HG02973 (cell line): ENCODE measurements around the gene PLTP.
A peak's percentile ranks its signal among the peaks of the same experiment; 100 is the strongest.

ENCODE experiments used
- ATAC-seq: cut with Tn5 transposase; IDR thresholded peaks from one replicate; pipeline ENCODE4 v1.9.1; 2021; ENCODE audit warnings: moderate library complexity; ENCODE audit not compliant: unreplicated experiment

The PLTP gene

GRCh38 chr20:45921337-45922189 lies 9.6 kb upstream of the PLTP start:
- ATAC-seq: no peak

GRCh38 chr20:45920462-45921336 lies 8.7 kb upstream of the PLTP start:
- no peak for ATAC-seq

- no peak for ATAC-seq
Measured at GRCh38 chr20:45919542-45920399, 7.8 kb upstream of the PLTP start.

GRCh38 chr20:45918779-45919537 lies 7.0 kb upstream of the PLTP start:
- no peak for ATAC-seq

GRCh38 chr20:45918182-45918737 lies 6.3 kb upstream of the PLTP start:
- no peak for ATAC-seq

- ATAC-seq: no peak
Measured at GRCh38 chr20:45917790-45918141, 5.8 kb upstream of the PLTP start.

- ATAC-seq: no peak
Measured at GRCh38 chr20:45913116-45913515, 1.2 kb upstream of the PLTP start.

GRCh38 chr20:45912344-45912682 lies 358 bp upstream of the PLTP start:
- no peak for ATAC-seq

GRCh38 chr20:45910670-45911485 lies 1.1 kb downstream of the PLTP start:
- peak; percentile 85 for ATAC-seq

- no peak for ATAC-seq
Measured at GRCh38 chr20:45909817-45910669, 1.9 kb downstream of the PLTP start.

GRCh38 chr20:45909336-45909808 lies 2.6 kb downstream of the PLTP start:
- ATAC-seq: no peak

- ATAC-seq: no peak
Measured at GRCh38 chr20:45908084-45908483, 3.9 kb downstream of the PLTP start.

GRCh38 chr20:45907219-45907948 lies 4.6 kb downstream of the PLTP start:
- ATAC-seq: no peak

- ATAC-seq: no peak
Measured at GRCh38 chr20:45905505-45906079, 6.4 kb downstream of the PLTP start.

- no peak for ATAC-seq
Measured at GRCh38 chr20:45904583-45905504, 7.1 kb downstream of the PLTP start.

GRCh38 chr20:45902199-45902701 lies 9.7 kb downstream of the PLTP start:
- ATAC-seq: no peak
